ENCODE measurements around the gene PRELID2.

Gene PRELID2

GRCh38 chr5:145834917-145835847 is at the start of gene PRELID2:
Gene PRELID2 (minus strand): TSS chr5:145835342. CDS start chr5:145835251, 91 bp downstream.
- ChIA-PET CTCF (interaction anchor here (0.7 to 1.8 kb wide), 3 partner anchors 9 to 53 kb away, joined by 3 to 17 read pairs (median 3); no protein-coding TSS in a partner anchor), POLR2A (interaction anchor here (0.8 to 2.5 kb wide), 7 partner anchors 9 to 148 kb away, joined by 3 to 18 read pairs (median 3); no protein-coding TSS in a partner anchor)
- peak; percentile 83 for DNase-seq (ENCODE audit: extremely low spot score)
- no peak for TF ChIP-seq FOXK2 (IDR thresholded peaks at IDR 0.05)
- TF ChIP-seq L3MBTL2 (conservative IDR thresholded peaks at IDR 0.05) = peak; percentile 91
- no peak for TF ChIP-seq FOXA1 (IDR thresholded peaks at IDR 0.05)
- TF ChIP-seq FOXM1 (IDR thresholded peaks at IDR 0.05; ENCODE audit: borderline replicate concordance) = no peak
- no peak for TF ChIP-seq PKNOX1 (IDR thresholded peaks at IDR 0.05)
- TF ChIP-seq SP1 (IDR thresholded peaks at IDR 0.05) = peak; percentile 55; the same call in 1 of the 2 replicates
- no peak for TF ChIP-seq SUZ12 (IDR thresholded peaks at IDR 0.05)

- TF ChIP-seq SUZ12 (IDR thresholded peaks at IDR 0.05) (no peak), ZNF384 (IDR thresholded peaks at IDR 0.05) (no peak), FOXK2 (IDR thresholded peaks at IDR 0.05) (no peak), PKNOX1 (IDR thresholded peaks at IDR 0.05) (no peak), L3MBTL2 (conservative IDR thresholded peaks at IDR 0.05) (no peak), FOXA1 (IDR thresholded peaks at IDR 0.05) (no peak), HDGF (IDR thresholded peaks at IDR 0.05; ENCODE audit: borderline replicate concordance) (no peak), LEF1 (IDR thresholded peaks at IDR 0.05; ENCODE audit: borderline replicate concordance) (no peak), CTBP1 (IDR thresholded peaks at IDR 0.05; ENCODE audit: borderline replicate concordance) (no peak), FOXM1 (IDR thresholded peaks at IDR 0.05; ENCODE audit: borderline replicate concordance) (no peak), ELF4 (IDR thresholded peaks at IDR 0.05) (no peak), BHLHE40 (IDR thresholded peaks at IDR 0.05; ENCODE audit: borderline replicate concordance) (no peak)
- ChIA-PET POLR2A (no interaction called here), CTCF (no interaction called here)
- DNase-seq (ENCODE audit: extremely low spot score) = no peak
These were observed 39.6 kb upstream of the PRELID2 start for GRCh38 chr5:145874765-145875164.

- ChIA-PET POLR2A (no interaction called here), CTCF (interaction anchor here (1.7 kb wide), 1 partner anchor 12 kb away, joined by 5 read pairs; no protein-coding TSS in a partner anchor)
- no peak for TF ChIP-seq LEF1 (IDR thresholded peaks at IDR 0.05; ENCODE audit: borderline replicate concordance)
- no peak for TF ChIP-seq PKNOX1 (IDR thresholded peaks at IDR 0.05)
- no peak for TF ChIP-seq ZNF384 (IDR thresholded peaks at IDR 0.05)
- TF ChIP-seq NFRKB (IDR thresholded peaks at IDR 0.05) = no peak
- TF ChIP-seq SUZ12 (IDR thresholded peaks at IDR 0.05) = no peak
- TF ChIP-seq FOXM1 (IDR thresholded peaks at IDR 0.05; ENCODE audit: borderline replicate concordance) = no peak
- no peak for TF ChIP-seq BHLHE40 (IDR thresholded peaks at IDR 0.05; ENCODE audit: borderline replicate concordance)
- TF ChIP-seq TARDBP (IDR thresholded peaks at IDR 0.05) = no peak
- TF ChIP-seq HDGF (IDR thresholded peaks at IDR 0.05; ENCODE audit: borderline replicate concordance) = no peak
- no peak for TF ChIP-seq FOXK2 (IDR thresholded peaks at IDR 0.05)
- no peak for TF ChIP-seq L3MBTL2 (conservative IDR thresholded peaks at IDR 0.05)
- TF ChIP-seq FOXA1 (IDR thresholded peaks at IDR 0.05) = no peak
- no peak for TF ChIP-seq ELF4 (IDR thresholded peaks at IDR 0.05)
- TF ChIP-seq SP1 (IDR thresholded peaks at IDR 0.05) = no peak
- no peak for TF ChIP-seq ARNT (IDR thresholded peaks at IDR 0.05)
- TF ChIP-seq CTBP1 (IDR thresholded peaks at IDR 0.05; ENCODE audit: borderline replicate concordance) = no peak
- no peak for DNase-seq (ENCODE audit: extremely low spot score)
These were observed 37.8 kb upstream of the PRELID2 start, which contains the start of gene GRXCR2 for GRCh38 chr5:145872914-145873313. Gene GRXCR2 (minus strand): TSS chr5:145873014. CDS start chr5:145872968, 46 bp downstream.

DNA sequence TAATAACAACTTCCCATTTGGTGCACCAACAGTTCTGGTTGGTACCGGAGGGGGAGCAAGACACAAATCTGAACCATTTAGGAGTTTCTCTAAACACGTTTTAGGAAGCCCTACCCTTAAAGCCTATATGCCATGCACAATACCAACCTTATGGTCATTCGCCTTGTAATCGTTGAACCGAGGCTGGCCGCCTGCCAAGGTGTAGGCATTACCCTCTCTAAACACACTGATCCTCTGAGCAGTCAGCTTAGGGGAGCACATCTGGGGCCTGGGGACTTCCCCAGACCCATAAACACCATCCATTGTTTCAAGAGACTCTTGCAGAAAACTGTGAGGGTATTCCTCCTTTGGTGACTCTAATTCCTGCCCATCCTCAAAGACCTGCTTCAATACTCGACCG is 37.3 kb upstream of the PRELID2 start:
- TF ChIP-seq HDGF (IDR thresholded peaks at IDR 0.05; ENCODE audit: borderline replicate concordance) (no peak), CTBP1 (IDR thresholded peaks at IDR 0.05; ENCODE audit: borderline replicate concordance) (no peak), BHLHE40 (IDR thresholded peaks at IDR 0.05; ENCODE audit: borderline replicate concordance) (no peak), NFRKB (IDR thresholded peaks at IDR 0.05) (no peak), L3MBTL2 (conservative IDR thresholded peaks at IDR 0.05) (no peak), PKNOX1 (IDR thresholded peaks at IDR 0.05) (no peak), FOXK2 (IDR thresholded peaks at IDR 0.05) (no peak), LEF1 (IDR thresholded peaks at IDR 0.05; ENCODE audit: borderline replicate concordance) (no peak), FOXM1 (IDR thresholded peaks at IDR 0.05; ENCODE audit: borderline replicate concordance) (no peak), SP1 (IDR thresholded peaks at IDR 0.05) (no peak), FOXA1 (IDR thresholded peaks at IDR 0.05) (no peak), TARDBP (IDR thresholded peaks at IDR 0.05) (no peak), ZNF384 (IDR thresholded peaks at IDR 0.05) (no peak), ARNT (IDR thresholded peaks at IDR 0.05) (no peak), SUZ12 (IDR thresholded peaks at IDR 0.05) (no peak), ELF4 (IDR thresholded peaks at IDR 0.05) (no peak)
- no peak for DNase-seq (ENCODE audit: extremely low spot score)
- ChIA-PET CTCF (interaction anchor here (0.8 to 1.7 kb wide), 2 partner anchors 10 to 12 kb away, joined by 3 to 5 read pairs; no protein-coding TSS in a partner anchor), POLR2A (no interaction called here)

GRCh38 chr5:145869753-145870152 is 34.6 kb upstream of the PRELID2 start:
- POLR2A ChIA-PET = no interaction called here
- CTCF ChIA-PET = interaction anchor here (1.2 kb wide), 1 partner anchor 18 kb away, joined by 3 read pairs; no protein-coding TSS in a partner anchor
- DNase-seq (ENCODE audit: extremely low spot score) = no peak
- TF ChIP-seq SP1 (IDR thresholded peaks at IDR 0.05) (no peak), ZNF384 (IDR thresholded peaks at IDR 0.05) (no peak)

Data from HEK293T (cell line).